ENCODE data around the gene IL1RAP.

Gene IL1RAP

DNA sequence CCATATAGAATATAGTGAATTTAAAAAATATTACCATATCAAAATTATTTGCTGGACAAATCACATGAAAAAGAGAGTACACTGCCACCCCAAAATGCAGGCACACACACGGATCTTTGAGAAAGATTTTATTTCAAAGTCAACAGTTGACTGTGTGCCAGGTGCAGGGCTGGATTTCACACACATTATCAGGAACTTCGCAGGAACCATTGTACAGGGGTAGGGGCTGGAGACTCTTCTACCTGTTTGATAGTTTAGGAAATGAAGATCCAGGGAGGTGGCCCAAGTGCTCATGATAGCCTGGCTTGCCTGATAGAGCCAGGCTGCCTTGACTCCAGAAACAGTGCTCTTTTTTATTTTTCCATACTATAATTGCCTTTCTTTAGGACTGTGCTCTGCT lies 54.2 kb downstream of the IL1RAP start:
- in situ Hi-C loops (cut with HindIII; ENCODE audit: low sequenced_read_pairs): no loop called here

DNA sequence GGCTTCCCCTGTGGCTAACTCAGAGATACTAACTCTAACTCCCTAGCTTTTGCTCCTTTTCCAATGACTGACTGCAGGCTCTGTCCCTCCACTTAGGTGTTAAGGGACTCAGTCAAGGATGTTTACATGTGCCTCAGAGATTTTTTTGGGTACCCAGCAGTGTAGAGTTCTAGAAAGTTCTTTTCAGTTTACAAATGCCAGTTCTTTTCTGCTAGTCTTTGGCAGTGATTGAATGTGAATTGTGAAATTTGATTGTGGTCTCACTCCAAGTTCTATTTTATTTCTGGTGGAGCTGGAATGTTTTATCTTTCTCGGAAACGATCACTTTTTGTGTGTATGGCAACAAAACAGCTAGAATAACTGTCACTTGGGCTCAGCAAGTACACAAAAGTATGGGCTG lies 60.6 kb downstream of the IL1RAP start:
- in situ Hi-C loops (cut with HindIII; ENCODE audit: low sequenced_read_pairs): no loop called here

DNA sequence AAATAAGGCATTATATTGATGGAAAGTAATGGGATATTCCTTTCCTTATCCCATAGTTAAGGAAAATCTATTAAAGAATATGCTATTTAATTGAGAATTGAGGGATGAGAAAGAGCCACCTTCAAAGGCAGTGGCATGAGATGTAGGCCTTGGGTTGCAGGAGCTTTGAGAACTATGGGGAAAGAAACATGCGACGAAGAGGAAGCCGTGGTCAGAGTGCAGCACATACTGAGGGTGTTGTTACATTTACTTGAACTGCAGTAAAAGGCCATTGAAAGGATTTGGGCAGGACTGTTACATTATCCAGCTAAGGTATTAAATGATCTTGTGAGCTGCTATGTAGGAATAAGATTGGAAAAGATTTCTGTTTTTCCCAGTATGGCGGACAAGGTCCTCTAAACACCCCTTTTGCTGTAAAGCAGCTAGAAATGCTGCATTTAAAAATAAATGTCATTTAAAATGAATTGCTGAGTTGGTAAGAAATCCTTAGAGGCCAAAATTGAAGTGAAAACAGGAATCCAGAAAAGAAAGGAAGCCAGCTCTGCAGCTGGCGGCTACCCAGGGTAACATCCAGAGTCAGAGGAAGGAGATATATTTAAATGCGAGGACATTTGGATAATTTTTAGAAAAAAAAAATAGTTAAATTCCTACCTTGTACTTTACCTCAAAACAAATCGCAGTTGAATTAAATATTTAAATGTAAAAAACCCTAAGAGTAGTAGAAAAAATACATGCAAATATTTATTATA lies 61.7 kb downstream of the IL1RAP start:
- in situ Hi-C loops (cut with HindIII; ENCODE audit: low sequenced_read_pairs): no loop called here

DNA sequence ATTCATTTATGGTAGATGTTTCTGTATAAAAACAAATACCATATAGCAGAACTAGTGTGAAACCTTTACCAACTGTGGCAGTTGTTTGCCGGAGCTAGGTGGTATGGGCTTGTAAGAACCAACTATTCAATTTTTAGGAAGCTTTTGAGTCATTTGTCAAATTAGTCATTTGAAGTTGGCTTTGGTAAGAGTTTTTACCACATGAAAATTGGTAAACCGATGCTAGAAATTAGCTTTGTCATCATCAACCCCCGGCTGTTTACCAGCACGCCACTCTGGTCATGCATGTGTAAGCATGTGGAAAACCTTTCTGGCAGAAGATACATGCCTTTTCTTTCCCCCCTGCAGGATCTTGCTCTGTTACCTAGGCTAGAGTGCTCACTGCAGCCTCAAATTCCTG lies 63.3 kb downstream of the IL1RAP start:
- in situ Hi-C loops (cut with HindIII; ENCODE audit: low sequenced_read_pairs): no loop called here

DNA sequence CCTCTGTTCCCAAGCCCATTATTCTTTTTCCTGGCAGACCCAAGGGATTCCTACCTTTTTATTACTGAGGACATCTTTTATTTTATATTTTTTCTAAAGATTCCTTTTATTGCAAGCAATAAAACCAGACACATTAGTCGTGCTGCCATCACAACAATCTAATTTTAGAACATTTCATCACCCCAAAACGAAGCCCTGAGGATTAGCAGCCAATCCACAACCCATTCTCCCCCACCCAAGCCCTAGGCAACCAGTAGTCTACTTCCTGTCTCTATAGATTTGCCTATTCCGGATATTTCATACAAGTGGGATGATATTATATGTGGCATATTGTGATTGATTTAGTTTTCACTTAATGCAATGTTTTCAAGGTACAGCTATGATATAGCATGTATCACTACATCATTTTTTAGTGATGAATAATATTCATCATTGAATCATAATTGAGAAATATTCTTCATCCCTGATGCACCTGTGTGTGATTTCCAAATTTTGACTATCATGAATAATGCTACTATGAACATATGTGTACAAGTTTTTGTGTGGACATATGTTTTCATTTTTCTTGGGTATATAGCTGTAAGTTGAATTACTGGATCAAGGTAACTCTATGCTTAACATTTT lies 65.7 kb downstream of the IL1RAP start:
- in situ Hi-C loops (cut with HindIII; ENCODE audit: low sequenced_read_pairs): no loop called here

DNA sequence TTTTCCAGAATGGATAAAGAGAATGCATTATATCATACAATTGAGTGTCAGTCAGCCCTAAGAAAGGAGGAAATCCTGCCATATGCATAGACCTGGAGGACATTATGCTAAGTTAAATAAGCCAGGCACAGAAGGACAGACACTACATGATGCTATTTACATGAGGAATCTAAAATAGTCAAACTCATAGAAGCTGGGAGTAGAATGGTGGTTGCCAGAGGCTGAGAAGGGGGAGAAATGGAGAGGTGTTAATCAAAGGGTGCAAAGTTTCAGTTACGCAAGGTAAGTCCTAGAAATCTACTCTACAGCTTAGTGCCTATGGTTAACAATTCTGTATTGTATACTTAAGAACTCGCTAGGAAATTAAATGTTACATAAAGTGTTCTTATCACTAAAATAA lies 66.5 kb downstream of the IL1RAP start:
- in situ Hi-C loops (cut with HindIII; ENCODE audit: low sequenced_read_pairs): no loop called here

DNA sequence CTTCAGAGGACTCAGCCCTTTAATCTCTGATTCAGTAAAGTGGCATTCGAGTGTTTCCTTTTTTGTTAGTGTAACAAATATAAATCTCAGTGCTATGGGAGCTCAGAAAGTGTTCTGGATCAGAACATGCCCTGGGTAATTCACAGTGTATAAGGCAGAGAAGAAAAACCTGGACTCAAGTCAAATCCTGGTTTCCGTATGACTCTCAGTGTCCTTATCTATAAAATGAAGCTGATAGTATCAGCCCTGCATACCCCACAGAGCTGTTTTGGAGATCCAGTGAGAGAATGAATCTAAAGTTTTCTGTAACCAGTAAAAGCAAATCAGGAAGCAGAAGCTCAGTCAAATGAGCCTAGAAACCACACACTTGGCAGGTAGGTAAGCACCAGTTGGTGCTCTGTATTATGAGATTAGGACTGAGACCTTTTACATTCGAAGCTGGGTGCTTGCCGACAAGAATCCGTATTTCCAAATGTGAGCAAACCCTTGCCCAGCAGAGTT lies 67.2 kb downstream of the IL1RAP start:
- in situ Hi-C loops (cut with HindIII; ENCODE audit: low sequenced_read_pairs): no loop called here

DNA sequence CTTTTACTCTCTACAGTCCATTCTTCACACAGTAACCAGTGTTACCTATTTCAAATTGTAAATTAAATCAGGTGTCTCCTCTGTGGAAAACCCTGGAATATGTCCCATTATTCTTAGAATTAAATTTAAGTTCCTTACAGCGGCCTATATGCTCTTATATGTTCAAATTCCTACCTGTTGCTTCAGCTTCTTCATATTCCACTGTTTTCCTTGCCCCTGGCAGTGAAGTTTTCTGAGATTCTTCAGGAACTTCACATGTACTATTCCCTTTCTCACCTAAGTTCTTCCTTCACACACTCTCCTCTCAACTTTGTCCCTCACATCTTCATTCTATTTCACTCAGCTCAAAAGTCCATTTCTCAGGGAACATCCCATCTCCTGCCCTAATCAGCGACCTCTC lies 68.8 kb downstream of the IL1RAP start:
- in situ Hi-C loops (cut with HindIII; ENCODE audit: low sequenced_read_pairs): no loop called here

DNA sequence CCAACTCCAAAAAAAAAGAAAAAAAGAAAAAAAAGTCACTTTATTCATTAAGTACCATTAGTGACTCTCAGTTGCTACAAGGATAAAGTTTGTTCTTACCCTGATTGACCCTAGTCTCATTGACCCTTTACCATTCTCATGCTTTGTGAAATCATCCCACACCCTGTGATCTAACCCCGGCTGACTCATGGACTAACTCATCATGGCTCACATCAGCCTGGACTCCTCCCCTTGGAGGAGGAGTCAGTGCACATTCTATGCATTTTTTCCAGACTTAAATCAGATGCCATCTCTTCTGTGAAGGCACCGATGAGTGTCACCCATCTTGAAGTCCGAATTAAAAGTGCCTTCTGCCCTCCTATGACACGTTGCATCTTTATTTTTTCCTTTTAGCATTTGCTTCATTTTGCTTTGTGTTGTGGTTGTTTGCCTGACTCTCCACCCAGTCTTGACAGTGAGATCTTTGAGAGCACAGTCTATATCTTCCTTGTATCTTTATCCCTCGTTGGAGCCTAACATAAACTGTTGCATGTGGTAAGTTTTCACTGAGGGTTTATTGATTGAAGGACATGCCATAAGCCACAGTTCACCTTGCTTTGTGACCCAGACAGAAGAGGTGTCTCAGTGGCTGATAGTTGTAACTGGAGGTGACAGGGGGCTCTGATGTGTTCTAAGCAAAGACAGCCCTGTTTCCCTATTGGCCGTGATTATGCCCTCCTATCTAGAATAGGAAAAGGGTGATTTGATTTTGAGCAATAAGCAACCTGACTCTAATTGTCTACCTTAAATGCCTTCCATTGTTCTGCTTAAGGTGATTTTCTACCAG lies 72.1 kb downstream of the IL1RAP start:
- in situ Hi-C loops (cut with HindIII; ENCODE audit: low sequenced_read_pairs): no loop called here

DNA sequence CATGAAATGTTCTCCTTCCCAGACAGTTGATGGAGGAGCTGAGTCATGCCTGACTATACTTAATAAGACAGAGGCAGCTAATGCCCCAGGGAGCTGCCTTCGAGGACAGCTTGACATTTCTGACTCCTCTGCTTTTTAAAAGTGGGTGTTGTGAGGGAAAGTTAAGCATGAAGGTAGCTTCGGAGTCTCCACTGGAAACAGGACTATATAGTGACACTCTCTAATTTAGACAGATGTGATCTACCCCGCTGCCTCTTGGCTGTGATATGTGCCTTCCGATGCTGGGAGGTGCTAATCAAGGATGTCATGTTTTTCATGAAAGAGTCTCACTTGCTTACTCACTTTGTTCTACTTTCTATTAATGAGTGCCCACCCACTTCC lies 72.7 kb downstream of the IL1RAP start:
- in situ Hi-C loops (cut with HindIII; ENCODE audit: low sequenced_read_pairs): no loop called here

DNA sequence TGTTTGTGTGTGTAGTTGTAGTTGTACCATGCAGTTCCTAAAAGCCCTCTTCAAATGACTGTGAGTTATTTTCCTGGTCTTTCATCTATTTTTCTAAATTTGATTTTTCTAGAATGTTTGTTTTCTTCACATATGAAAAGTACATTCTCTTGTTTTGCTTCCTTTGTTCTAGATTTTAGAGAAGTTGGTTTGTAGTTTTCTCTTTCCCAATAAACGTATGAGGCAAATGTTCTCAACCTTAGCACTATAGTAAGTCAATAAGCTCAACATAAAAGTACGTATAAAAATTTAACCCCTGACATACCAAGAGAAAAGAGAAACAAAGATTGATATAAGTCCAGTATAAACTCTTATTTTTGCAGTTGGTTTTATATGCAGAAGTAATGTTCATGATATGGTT lies 74.7 kb downstream of the IL1RAP start:
- in situ Hi-C loops (cut with HindIII; ENCODE audit: low sequenced_read_pairs): no loop called here

DNA sequence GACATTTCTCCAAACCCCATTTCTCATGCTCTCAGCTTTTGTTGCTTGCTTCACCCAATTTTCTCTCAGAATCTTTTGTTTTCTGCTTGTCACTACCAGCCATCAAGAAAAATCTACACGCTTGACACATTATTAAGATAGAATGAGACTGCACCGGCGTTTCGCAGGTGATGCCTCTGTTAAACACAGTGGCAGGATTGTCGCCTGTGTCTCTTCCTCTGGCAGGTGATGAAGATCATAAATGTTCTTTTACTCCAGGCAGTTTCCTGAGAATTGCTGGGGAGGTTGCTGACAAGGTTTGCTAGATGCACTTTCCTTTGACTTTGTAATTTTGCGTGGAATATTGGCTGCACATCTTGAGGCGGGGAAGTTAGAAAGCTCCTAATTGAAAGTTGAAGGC lies 75.4 kb downstream of the IL1RAP start:
- in situ Hi-C loops (cut with HindIII; ENCODE audit: low sequenced_read_pairs): no loop called here

DNA sequence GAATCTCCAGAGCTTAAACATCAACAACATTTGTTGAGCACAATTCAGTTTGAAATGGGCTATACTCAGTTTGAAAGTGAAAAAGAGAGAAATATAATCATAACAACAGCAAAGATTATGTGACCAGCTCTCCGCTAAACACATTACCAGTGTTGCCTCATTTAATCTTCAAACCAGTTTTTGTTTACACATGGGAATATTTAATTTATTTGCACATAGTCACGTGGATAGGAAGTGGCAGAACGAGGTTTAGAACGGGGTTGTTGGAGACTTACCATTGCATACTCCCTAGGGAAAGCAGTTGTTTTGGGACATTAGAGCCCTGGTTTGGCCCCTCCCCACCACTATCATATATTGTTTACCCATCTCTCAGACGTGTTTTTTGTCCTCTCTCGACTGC lies 77.2 kb downstream of the IL1RAP start:
- in situ Hi-C loops (cut with HindIII; ENCODE audit: low sequenced_read_pairs): no loop called here

DNA sequence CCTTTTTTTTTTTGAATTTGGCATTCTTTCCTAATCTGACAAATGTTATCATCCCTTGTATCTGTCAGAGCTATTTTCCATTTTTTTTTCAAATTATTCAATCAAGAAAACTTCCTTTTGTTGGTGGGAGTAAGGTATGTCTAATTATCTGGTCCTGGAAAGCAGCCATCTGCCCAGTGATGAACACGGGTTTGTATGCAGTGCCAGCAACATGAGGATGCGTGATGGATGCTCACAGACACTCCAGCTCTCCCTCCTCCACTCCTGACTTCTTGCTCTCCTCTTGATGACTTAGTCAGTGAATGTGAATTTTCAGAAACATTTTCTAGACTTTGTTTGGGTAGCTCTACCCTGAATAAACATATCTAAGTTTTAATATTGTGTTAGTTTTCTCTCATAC lies 79.2 kb downstream of the IL1RAP start:
- in situ Hi-C loops (cut with HindIII; ENCODE audit: low sequenced_read_pairs): no loop called here

DNA sequence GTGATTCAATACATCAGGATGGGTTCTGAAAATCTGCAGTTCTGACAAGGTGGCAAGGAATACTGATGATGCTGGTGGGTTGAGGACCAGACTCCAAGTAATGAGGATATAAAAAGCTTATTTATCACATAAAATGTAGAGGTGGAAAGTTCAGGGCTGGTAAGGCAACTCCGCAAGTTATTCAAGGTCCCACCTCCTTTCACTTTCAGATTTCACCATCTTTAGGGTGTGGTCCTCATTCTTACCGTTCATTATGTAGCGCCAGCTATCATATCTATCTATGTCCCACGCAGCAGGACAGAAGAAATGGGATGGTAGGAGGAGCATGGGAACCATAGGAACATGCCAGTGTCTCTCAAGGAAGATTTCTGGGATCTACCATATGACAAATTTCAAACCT lies 80.3 kb downstream of the IL1RAP start:
- in situ Hi-C loops (cut with HindIII; ENCODE audit: low sequenced_read_pairs): no loop called here

DNA sequence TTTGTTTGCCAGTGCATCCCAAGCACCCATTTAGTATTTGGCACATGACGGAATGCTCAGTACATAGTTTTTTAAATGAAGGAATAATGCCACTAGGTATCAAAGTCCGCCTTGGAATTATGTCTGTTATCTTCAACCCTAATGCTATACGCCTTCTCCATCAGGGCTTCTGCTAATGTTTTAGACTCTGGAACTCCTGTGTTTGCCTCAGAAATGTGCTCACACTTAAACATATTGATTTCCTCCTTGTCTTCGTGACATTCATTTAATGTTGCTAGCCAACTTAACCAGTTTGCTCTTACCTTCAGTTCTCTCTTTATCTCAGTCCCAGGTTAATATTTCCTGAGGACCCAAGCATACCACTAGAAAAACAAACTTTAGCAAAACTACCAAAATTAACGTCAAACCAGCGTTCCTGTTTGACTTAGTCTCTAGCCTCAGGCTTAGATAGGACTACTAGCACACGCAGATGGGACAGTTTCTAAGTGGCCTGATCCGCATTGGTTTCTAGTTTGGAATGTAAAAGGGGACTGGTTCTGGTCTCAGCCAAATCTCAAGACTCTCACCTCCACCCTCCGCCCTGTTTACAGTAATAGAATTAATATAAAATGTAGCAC lies 81.4 kb downstream of the IL1RAP start:
- in situ Hi-C loops (cut with HindIII; ENCODE audit: low sequenced_read_pairs): no loop called here

DNA sequence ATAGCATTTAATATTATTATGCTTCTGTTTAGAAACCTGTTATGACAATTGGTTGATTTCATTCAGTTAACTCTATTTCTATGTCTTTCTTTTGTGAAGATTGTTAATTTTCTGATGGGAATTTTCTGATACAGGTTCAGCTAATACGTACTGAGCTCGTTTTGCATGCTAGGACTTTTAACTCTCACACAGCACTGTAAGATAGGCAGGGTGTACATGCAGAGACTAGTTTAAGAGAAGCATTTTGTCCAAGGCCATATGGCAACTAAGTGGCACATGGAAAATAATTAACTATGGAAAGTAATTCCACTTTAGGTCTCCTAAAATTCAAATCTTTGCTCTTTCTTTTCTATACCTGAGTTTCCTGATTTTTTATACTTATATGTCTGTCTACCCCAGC lies 81.9 kb downstream of the IL1RAP start:
- in situ Hi-C loops (cut with HindIII; ENCODE audit: low sequenced_read_pairs): no loop called here

DNA sequence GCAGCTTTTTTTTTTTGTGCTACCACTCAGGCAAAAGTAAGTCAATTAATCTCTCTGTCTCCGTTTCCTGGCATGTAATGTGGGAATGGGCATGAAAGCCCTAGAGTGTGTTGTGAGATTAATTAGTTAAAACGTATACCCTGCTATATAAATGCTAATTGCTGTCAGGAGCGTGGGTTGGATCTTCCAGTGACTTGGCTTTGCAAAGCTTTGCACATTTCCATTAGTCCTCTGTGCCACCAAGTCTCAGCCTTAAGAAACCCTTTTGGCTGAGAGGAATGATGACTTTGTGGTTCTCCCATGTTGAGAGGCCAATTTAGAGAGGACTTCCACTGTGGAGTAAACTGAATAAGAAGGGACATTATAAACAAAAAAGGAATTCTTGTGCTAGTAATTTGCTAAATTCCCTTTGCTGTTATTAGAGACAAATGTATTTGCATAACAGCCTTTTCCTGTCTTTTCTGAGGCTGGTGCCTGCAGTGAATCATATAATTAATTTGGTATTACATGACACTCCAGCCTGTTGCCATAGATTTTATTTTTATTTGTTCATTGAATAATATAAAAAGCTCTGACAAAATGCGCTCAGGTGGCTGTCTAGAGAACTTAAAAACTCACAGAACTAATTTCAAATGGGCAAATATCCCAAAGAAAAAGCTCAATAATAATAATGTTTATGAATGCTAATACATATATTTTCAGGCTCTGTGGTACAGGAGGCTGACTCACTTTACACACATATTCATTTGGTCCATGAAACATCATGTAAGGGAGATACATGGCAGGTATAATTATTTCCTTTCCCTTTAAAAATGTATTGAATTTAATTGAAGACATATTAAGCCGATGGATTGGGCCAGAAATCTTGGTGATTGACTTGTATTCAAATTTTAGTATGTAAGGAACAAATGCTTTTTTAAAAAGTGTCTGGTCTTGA lies 82.7 kb downstream of the IL1RAP start:
- in situ Hi-C loops (cut with HindIII; ENCODE audit: low sequenced_read_pairs): no loop called here

DNA sequence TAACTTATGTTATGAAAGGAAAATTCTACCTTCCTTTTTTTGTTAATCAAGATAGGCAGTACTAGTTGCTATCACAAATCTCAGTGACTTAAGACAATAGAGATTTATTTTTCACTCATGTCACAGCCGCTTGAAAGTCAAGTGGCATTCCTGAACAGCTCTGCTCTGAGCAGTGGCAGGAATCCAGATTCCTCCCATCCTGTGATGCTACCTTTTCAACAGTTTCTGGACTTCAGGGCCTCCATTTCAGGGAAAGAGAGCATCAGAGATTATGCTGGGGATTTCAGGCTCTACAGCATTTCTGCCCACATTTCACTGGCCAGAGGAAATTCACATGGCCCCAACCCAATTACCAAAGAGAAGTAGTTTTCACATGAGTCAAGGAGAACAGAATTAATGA lies 83.4 kb downstream of the IL1RAP start:
- in situ Hi-C loops (cut with HindIII; ENCODE audit: low sequenced_read_pairs): no loop called here

DNA sequence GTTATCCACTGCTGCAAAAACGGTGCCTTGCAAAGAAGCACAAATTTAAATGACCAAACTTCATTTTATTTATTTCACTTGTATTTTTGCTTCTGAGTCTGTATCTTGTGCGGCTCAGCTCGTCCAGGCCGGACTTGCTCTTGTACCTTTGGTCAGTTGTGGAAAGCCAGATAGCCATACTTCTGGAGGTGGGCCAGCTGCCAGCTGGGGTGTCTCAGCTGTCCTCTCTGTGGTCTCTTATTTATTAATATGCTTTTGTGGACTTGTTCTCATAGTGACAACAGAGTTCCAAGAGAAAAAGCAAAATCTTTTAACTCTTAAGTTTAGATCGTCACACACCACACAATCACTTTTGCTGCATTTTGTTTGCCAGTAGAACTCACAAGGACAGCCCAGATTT lies 87.7 kb downstream of the IL1RAP start:
- in situ Hi-C loops (cut with HindIII; ENCODE audit: low sequenced_read_pairs): no loop called here

Data from DLD1 (cell line).